ENCODE results near the gene GPR89B.

- no peak; the same call in 1 of the 2 replicates for TF ChIP-seq CTCF (conservative IDR thresholded peaks at IDR 0.05; ENCODE audit: low read length)
- TF ChIP-seq EZH2phosphoT487 (IDR thresholded peaks at IDR 0.05; ENCODE audit: borderline replicate concordance): no peak
Observed at GRCh38 chr1:147892216-147892615, 36.0 kb upstream of the GPR89B start.

Data from Loucy (cell line).